HG03442 (cell line): ENCODE data around the gene TUBA1A.
"Not testable (repeated sequence)": the region's sequence is repeated elsewhere in the genome, so short reads cannot be mapped to it uniquely, and the experiment has no call there.

Experiments used
- ATAC-seq: cut with Tn5 transposase; IDR thresholded peaks from one replicate; pipeline ENCODE4 v1.9.1; 2021; ENCODE audit warnings: mild to moderate bottlenecking, moderate library complexity; ENCODE audit not compliant: unreplicated experiment

TUBA1A gene

DNA sequence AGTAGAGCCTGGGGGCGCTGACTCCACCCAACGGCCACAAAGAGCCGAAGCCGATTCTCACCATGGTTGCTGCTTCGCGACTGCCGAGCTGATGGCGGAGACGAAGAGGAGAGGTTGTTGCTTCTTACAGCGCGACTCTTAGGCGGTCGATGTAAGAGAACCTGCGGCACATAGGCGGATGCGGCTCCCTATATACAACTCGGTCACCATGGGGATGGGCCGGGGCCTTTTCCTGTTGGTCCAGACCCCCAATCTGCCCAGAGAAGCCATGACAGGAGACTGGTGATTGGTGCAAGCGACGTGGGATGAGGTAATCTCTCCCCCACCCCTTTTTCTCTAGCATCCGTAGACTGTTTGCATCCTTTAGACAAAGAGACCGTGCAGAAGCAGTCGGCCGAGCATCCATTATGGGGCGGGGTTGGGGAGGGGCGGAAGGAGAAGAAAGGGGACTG is at the start of gene TUBA1A:
TUBA1A (minus strand) TSS at position 165 of the 452 bp plus-strand sequence; CDS start at position 64, 101 bp downstream.
- peak; percentile 90 for ATAC-seq

DNA sequence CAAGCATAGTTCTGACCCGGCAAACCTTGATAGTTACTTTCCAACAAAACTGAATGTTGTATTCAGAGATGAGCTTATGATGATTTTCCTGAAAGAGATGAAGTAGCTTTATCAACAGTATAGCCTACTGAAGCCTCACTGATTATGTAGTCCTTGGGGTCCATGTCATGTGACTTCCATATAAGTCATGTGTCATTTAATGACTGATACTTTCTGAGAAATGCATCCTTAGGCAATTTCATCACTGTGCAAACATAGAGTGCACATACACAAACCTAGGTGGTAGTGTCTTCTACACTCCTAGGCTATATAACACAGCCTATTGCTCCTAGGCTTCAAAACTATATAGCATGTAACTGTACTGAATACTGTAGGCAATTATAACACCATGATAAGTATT is 47.5 kb upstream of the TUBA1A start:
- ATAC-seq = no peak

DNA sequence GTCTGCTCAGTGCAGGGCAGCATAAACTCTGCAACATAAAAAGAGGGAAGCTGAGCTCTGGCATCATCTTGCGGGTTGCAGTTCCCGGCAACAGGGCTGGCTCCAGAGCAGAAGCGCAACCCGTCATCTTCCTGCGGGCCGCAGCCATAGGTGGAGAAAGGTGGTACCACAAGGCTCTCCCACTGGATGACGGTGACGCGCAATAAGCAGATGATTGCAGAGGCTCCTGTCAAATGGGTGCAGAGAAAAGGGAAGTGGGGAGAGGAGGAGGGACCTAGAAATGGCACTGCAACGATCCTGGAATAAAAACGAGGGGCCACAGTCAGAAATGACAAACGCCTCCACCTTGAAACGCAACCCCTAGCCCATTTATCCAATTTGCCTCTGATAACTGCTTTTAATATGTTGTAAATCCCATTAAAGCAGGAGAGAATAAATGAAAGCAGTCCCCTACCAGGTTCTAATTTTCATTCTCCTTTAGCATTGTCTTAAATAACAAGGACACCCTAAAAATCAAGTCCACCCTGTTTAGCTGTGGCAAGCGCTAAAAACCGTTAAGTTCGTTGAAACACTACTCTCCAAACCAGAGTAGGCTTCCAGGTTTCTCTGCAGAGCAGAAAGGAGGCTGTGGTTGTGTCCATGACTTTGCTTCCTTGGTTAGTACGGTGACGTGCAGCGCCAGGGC is 45.1 kb upstream of the TUBA1A start:
- ATAC-seq = no peak

DNA sequence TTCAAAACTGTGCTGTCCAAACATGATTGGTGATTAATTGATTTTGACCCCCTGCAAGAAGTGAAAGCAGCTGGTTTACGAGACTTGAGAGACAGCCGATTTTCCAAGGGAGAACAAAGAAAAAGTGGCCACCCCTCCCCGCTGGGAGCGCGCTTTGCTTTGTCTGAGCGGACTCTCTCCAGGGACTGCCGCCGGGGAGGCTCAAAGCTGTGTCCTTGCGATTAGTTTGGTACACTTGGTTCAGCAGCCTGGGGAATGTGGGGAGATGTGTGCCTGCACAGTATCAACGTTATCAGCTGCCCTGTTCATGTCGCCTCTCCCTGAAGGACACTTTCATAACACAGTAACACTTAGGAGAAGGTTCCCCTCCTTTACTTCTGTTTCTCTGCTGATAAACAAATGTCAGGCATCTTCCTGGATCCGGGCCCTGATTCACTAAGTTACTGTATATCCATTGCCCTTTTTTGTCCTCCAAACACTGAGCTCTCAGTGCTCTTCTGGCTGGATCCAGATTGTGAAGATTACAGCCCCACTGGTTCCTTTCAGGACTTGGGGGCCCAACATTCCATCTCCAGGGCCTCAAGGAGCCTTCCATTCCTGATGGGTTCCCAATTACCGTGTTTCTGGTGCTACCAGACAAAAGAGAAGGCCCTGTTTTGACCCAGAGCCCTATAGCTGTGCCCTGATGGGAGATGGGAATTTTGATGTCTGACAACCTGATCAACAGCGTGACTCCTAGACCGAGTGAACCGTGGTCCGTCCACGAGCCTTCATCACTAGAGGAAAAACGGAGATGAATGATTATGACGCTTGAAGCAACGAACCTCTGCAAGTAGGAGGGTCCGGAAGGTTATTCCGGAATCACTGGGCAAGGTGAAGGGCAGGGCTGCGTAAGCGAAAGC is 44.3 kb upstream of the TUBA1A start:
- no peak for ATAC-seq

DNA sequence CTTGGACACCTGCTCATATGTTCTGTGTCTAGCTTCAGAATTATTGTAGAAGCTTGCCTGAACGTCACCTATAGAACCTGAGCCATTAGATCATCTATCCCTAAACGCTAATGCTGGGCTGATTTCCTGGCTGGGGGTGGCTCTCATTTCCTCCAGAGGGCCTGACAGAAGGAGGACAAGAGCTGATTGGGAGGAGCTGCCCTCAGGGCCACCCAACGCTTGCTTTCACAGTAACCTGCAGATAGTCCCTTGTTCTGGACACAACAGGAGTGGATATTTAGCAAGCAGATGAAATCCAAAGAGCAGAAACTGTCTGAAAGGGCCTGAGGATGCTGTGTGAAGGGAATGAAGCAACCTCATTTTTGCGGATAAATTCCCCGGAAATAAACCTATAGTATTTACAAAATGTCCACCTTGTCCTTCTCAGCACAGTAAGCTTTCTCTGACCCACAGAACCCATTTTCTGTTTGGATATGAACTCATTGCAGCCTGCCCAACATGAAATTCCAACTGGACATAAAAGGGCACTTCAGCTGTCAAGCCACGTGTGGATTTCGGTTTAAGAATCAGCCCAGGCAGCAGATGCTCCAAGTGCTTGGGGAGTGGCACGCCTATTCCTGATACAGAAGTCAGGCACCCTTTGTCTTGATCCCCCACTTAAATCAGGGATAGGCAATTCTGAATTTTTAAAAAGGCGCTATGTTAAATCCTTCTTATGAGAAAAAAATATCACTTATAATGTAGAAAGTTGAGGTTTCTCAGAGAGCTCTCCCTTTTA is 43.2 kb upstream of the TUBA1A start:
- no peak for ATAC-seq

DNA sequence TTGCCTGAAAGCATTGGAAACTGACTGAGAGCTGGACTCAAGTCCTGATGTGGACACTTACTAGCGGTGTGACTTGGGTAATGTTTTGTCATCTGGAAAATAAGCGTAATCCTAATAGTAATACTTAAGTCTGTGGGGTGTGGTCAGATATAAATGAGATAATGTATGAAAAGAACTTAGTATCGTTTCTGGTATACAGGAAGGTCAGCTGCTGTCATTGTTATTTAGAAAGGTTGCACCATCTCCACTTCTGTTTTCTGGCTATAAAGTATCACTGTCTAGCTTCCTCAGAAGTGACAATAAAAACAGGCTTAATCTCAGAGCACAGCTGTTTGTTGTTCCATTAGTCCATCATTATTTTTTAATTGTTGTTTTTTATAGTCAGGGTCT is 41.9 kb upstream of the TUBA1A start:
- ATAC-seq = no peak

DNA sequence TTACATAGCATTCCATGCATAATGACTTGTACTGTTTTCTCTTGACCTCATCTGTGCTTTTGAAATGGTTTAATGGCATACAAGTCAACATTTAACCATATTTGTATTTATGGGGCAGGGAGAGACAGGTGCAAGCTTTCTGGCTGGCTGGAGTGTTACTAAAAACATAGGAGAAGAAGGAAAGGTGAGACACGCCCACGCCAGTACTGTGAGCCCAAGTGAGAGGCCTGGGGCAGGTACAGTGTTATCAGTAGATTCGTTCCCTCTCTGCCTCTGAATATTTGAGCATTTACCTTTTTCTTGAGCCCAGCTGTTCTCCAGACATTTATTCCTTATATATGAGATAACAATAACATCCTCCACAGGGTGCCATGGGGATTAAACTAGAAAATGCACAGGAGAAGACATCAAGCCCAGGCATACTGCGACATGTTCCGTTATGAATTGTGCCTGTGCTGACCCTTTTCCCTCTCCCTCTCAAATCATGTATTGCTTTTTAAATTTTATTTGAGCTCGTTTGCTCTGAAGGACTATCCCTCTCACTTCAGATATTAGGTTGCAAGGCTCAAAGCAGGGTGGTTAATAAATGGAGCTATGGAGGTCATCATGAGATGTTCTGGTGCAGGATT is 41.4 kb upstream of the TUBA1A start:
- no peak for ATAC-seq

DNA sequence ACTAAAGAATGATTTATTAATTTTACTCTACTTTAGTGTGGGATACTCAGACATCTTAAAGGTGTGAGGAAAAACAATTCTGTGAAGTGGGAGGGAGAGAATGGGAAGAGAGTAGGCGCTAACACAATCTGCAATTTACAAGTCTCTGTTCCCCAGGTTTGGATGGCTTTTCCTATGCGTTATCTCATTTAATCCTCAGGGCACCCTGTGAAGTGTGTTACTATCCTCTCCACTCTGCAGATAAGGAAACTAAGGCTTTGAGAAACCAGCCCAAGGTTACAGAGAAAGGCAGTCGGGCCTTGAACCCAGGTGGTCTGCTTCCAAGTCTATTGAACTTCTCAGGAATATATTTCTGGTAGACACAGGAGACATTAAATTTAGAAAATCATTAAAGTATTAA is 39.8 kb upstream of the TUBA1A start:
- ATAC-seq = no peak

DNA sequence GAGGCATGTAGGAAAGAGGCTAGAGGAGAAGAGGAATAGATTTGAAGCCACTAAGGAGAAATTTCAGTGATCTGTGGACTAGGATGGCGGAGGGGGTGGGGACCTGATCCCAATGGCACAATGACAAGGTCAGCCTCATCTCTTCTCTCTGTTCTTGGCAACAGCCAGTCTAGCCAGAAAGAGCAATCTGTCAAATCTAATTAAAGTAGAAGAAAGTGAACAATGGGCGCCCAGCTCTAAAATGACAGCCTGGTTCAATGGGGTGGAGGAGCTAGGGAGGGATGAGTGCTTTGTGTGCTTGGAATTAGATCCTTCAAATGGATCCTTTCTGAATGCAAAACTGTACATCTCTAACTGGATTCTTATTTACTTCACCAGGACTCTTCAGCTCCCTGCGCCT is 38.8 kb upstream of the TUBA1A start:
- ATAC-seq = no peak

DNA sequence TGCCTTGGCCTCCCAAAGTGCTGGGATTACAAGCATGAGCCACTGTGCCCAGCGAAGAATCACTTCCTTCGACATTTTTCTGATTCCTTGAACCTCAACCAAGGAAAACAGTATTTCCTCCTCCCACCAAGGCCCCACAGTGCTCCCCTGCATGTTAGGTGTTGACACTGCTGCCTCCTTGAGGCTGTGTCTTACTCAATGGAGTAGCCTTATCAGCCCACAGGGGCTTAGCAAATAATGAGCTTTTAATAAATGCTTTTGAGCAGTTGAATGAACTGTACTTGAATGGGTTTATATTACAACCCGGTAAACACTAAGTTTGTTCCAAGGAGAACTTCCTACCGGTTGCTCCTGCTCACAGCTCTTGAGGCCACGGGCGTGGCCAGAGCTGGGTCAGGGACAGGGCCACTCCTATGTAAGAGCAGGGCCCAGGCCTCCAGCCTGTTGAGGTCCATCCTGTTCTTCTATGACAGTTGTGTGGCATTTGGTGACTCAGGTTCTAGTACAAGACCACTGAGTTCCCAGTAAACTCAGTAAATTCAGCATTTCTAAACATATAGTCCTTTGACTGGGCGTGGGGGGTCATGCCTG is 36.8 kb upstream of the TUBA1A start:
- no peak for ATAC-seq

DNA sequence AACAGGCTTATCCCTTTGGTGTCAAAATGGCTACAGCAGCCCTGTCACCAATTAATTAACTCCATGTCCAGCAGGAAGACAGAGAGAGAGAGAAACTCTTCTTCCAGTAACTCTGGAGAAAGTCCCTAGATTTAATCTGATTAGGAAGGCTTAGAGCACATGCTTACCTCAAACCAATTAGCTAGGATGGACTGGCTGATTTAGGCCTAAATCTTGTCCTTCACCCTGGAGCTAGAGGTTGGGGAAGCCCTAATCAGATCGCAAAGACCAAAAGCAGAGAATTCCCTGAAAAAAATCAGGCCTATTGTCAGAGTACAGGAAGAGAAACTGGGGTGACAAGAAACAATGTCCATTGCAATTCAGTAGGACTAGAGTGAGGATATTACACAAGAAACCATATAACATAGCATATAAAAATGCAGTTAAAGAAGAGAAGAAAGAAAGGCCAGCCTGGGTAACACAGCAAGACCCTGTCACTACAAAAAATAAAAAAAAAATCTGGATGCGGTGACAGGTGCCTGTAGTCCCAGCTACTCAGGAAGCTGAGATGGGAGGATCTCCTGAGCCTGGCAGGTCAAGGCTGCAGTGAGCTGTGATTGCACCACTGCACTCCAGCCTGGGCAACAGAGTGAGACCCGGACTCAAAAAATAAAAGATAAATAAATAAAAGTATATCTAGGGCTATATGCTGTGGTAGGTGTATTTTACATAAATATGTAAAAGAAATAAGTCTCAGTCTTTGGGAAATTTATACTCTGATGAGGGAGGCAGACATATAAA is 34.9 kb upstream of the TUBA1A start:
- ATAC-seq = no peak

DNA sequence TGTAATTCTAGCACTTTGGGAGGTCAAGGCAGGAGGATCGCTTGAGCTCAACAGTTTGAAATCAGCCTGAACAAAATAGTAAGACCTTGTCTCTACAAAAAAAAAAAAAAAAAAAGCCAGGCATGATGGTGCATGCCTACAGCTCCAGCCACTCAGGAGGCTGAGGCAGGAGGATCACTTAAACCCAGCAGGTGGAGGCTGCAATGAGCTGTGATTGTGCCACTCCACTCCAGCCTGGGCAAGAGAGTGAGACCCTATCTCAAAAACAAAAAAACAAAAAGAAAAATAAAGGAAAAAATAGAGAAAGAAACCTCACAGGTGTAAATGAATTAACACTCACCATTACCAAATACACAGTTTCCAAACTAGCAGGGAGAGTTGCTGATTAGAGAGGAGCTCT is 34.2 kb upstream of the TUBA1A start:
- no peak for ATAC-seq

DNA sequence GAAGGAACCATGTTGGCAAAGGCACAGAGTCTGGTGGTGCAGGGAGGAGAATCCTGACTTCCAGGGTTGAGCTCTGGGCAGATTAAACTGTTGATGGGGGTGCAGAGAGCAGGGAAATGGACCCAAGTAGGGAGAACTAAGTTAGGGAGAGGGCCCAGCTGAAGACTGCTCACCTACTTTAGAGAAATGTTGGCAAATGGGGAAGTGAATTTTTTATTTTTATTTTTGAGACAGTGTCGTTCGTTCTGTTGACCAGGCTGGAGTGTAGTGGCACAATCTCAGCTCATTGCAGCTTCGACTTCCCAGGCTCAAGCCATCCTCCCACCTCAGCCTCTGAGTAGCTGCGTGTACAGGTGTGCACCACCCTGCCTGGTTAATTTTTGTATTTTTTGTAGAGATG is 32.1 kb upstream of the TUBA1A start:
- ATAC-seq = no peak

DNA sequence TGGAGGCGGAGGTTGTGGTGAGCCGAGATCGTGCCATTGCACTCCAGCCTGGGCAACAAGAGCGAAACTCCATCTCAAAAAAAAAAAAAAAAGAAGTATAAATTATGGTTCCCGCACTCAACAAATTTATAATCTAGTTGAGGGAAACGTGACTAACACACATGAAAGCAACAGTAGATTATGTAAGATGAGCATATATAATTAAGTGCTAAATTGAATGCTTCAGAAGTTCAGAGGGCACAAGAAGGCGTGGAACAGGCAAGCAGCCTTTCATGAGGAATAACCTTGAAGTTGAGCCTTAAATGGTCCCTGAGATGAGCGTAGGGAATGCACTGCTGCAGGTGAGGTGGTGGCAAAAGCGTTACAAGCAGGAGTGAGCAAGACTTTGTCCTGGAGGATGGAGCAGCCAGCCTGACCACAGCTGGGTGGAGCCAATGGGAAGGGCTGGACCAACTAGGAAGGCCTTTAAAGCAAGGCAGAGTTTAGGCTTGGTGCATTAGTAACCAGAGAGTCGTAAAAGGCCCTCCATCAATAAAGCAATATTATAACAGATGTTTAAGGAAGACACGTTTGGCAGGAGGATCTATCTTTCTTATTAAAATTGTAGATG is 30.6 kb upstream of the TUBA1A start:
- ATAC-seq = no peak

DNA sequence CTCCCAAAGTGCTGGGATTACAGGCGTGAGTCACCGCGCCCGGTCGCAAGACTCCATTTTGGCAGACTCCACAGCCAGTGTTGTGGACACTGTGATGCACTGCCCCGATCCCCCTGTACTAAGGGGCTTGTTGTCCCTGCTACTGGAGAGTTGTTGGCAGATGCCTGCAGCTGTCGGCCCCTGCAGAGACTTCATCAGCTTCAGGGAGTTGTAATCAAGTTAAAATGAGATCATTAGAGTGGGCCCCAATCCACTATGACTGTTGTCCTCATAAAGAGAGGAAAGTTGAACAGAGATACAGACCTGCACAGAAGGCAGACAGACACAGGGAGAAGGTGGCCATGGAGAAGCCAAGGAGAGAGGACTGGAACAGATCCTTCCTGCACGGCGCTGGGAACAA is 23.7 kb upstream of the TUBA1A start:
- no peak for ATAC-seq

DNA sequence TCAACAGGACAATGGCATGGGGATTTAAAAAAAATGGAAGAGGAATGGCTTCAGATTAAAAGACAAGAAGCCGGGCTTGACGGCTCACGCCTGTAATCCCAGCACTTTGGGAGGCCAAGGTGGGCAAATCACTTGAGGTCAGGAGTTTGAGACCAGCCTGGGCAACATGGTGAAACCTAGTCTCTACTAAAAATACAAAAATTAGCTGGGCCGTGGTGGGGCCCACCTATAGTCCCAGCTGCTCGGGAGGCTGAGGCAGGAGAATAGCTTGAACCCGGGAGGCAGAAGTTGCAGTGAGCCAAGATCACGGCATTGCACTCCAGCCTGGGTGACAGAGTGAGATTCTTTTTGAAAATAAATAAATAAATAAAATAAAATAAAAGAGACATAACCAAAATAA is 21.8 kb upstream of the TUBA1A start:
- ATAC-seq = not testable (repeated sequence)

DNA sequence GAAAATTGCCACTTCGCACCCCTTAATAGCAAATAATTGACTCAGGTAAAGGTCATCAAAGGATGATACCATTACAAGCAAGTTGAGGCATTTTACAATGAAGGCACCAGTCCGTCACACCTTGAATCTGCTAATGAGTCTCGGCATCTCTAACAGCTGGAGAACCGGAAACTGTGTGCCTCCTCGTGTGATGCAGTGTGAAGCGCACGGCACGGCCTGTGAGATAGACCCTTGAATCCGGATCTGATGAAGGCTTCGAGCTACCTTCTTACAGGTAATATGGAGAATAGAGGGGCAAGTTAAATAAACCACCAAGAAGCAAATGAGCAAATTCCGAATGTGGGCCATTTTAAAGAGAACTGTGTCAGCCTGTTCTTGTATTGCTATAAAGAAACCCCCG is 19.8 kb upstream of the TUBA1A start:
- no peak for ATAC-seq

DNA sequence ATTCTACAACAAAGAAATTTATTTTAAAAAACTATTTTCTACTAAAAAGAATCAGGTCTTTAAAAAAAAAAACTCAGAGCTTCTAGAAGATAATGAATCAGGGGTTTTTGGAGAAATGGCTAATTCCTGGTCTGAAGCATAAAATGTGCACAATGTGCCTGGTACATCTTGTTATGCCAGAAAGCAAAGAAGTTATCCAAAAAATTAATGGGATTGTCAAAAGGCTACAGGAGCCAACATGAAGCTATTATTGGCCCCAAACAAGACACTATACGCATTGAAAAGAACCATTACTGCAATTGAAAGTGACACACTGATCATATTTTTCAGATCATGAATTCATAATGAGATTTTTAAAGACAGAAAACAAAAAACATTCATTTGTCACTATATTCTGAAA is 19.3 kb upstream of the TUBA1A start:
- no peak for ATAC-seq

DNA sequence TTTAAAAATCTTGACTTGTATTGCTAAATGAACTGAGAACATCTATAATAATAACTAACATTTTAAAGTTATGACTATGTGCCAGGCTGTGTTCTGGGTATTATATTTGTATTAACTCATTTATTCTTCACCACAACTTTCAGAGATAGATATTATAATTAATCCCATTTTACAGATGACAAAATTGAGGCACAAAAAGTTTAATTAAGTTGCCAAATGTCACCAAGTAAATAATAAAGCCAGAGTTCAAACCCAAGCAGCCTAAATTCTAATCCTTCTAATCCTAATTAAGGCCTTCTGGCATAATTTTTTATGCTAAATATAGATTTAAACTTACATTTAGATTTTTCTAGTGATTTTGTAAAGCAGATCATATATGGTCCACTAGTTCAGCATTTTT is 17.5 kb upstream of the TUBA1A start:
- ATAC-seq = no peak
